GM12878 (cell line): ENCODE data around the gene CDPF1. TPM values are rescaled to one million over a fixed set of nuclear protein-coding genes. Genes with fewer than 3 reads are reported as not detected.

Source experiments
- ATF7 ChIP-seq: fragments of 450-650 bp; IDR thresholded peaks from 2 replicates; pipeline ENCODE4 v1.6.1; 2016; ENCODE audit warnings: low read depth, mild to moderate bottlenecking
- BHLHE40 ChIP-seq, 2 experiments: fragments of 450-650 bp in 1 of 2; IDR thresholded peaks; 2 replicates each; pipeline ENCODE4 v1.6.1; 2011 to 2017; ENCODE audit warnings: low read depth in 2 of 2, borderline replicate concordance in 1 of 2, improper control_type of control experiment in 1 of 2, low read length in 1 of 2, mild to moderate bottlenecking in 1 of 2
- CBFB ChIP-seq: IDR thresholded peaks from 2 replicates; pipeline ENCODE4 v1.6.1; 2016; ENCODE audit warnings: antibody characterized with exemption, low read depth
- CREM ChIP-seq: IDR thresholded peaks from 2 replicates; pipeline ENCODE4 v1.6.1; 2014; ENCODE audit warnings: antibody characterized with exemption, low read depth
- CUX1 ChIP-seq: IDR thresholded peaks from 2 replicates; pipeline ENCODE4 v1.6.1; 2012; ENCODE audit warnings: improper control_type of control experiment, low read depth, low read length; ENCODE audit not compliant: insufficient replicate concordance
- DPF2 ChIP-seq: fragments of 450-650 bp; IDR thresholded peaks from 2 replicates; pipeline ENCODE4 v1.6.1; 2017; ENCODE audit warnings: mild to moderate bottlenecking
- ESRRA ChIP-seq: IDR thresholded peaks from 2 replicates; pipeline ENCODE4 v1.6.1; 2012; ENCODE audit warnings: mild to moderate bottlenecking, low read length, improper control_type of control experiment
- FOXK2 ChIP-seq: fragments of 450-650 bp; IDR thresholded peaks from 2 replicates; pipeline ENCODE4 v1.6.1; 2017; ENCODE audit warnings: mild to moderate bottlenecking, moderate library complexity
- GABPA ChIP-seq: IDR thresholded peaks from 2 replicates; pipeline ENCODE4 v1.6.1; 2014; ENCODE audit warnings: antibody characterized with exemption, low read depth, mild to moderate bottlenecking, inconsistent platforms
- HCFC1 ChIP-seq: fragments of 150-350 bp; IDR thresholded peaks from 2 replicates; pipeline ENCODE4 v1.6.1; 2014; ENCODE audit warnings: low read length
- HDAC6 ChIP-seq: fragments of 200-600 bp; sonication (generic); IDR thresholded peaks from one replicate; pipeline ENCODE4 v1.8.0; 2017; ENCODE audit warnings: antibody characterized with exemption; ENCODE audit not compliant: unreplicated experiment
- IRF4 ChIP-seq: IDR thresholded peaks from 2 replicates; pipeline ENCODE4 v1.6.1; 2011; ENCODE audit warnings: low read depth, low read length
- MAX ChIP-seq: IDR thresholded peaks from 2 replicates; pipeline ENCODE4 v1.6.1; 2012; ENCODE audit warnings: low read depth, low read length, improper control_type of control experiment
- MXI1 ChIP-seq: fragments of 150-350 bp; IDR thresholded peaks from 2 replicates; pipeline ENCODE4 v1.6.1; 2011; ENCODE audit warnings: low read depth, mild to moderate bottlenecking, inconsistent platforms, low read length, improper control_type of control experiment
- PKNOX1 ChIP-seq: fragments of 450-650 bp; IDR thresholded peaks from 2 replicates; pipeline ENCODE4 v1.6.1; 2016; ENCODE audit warnings: mild to moderate bottlenecking
- RAD21 ChIP-seq: IDR thresholded peaks from 2 replicates; pipeline ENCODE4 v1.6.1; 2011; ENCODE audit warnings: mild to moderate bottlenecking, low read depth, low read length, moderate library complexity; ENCODE audit not compliant: insufficient read depth
- RBBP5 ChIP-seq: fragments of 200-600 bp; sonication (generic); conservative IDR thresholded peaks from 2 replicates; pipeline ENCODE4 v1.6.1; 2016
- RCOR1 ChIP-seq: conservative IDR thresholded peaks from 2 replicates; pipeline ENCODE4 v1.6.1; 2012; ENCODE audit warnings: low read depth, low read length, improper control_type of control experiment
- RELA ChIP-seq: fragments of 450-650 bp; IDR thresholded peaks from 2 replicates; pipeline ENCODE4 v1.8.0; 2014; ENCODE audit warnings: borderline replicate concordance; ENCODE audit not compliant: partially characterized antibody
- REST ChIP-seq: IDR thresholded peaks from 2 replicates; pipeline ENCODE4 v1.6.1; 2012; ENCODE audit warnings: mild to moderate bottlenecking, low read depth, low read length
- SREBF2 ChIP-seq: IDR thresholded peaks from 2 replicates; pipeline ENCODE4 v1.6.1; 2012; ENCODE audit warnings: mild to moderate bottlenecking, low read length
- STAT1 ChIP-seq: fragments of 450-650 bp; conservative IDR thresholded peaks from 2 replicates; pipeline ENCODE4 v1.6.1; 2014; ENCODE audit warnings: antibody characterized with exemption, mild to moderate bottlenecking
- polyA plus RNA-seq, 11 experiments: library from polyadenylated mRNA; depleted of rRNA in 4 of 11; unstranded in 6 of 11; stranded (reverse) in 5 of 11; fragments of >200 nt; fragmentation: Nextera tagmentation in 4 of 11; fragmentation: Illumina TruSeq in 1 of 11; extraction: Ambion mirVana in 4 of 11; extraction: Trizol in 1 of 11; gene quantifications; 1 replicate in 1 of 11; 2 replicates in 10 of 11; pipeline versions ENCODE4 v1.2.1 to v1.2.3, GENCODE V29; 2011 to 2016; ENCODE audit warnings: inconsistent platforms in 2 of 11, missing spikeins in 2 of 11, low read depth in 1 of 11
- total RNA-seq, 4 experiments: library from RNA; depleted of rRNA in 3 of 4; stranded (reverse); fragments of >200 nt in 3 of 4; fragmentation: Illumina TruSeq in 1 of 4; extraction: Trizol in 1 of 4; gene quantifications; 2 replicates each; pipeline versions ENCODE4 v1.2.1 to v1.2.3, GENCODE V29; 2013 to 2021

The CDPF1 gene
- total and polyA plus RNA-seq, 10 of the 15 experiments (the other 5 are each of a cell fraction or from before 2014, with no cell fraction given): 1.0 to 22.4 (median 7.9) TPM

GRCh38 chr22:46250035-46250782 is at the start of gene CDPF1 (continued):
- TF ChIP-seq REST (no peak), STAT1 (no peak), CBFB (0 out of 2 replicates have a peak, but pooled peaks have one; percentile 61), RCOR1 (no peak), DPF2 (peak; percentile 50; the same call in 1 of the 2 replicates), RELA (peak; percentile 72), CUX1 (no peak), HCFC1 (peak; percentile 17; the same call in 1 of the 2 replicates), ATF7 (no peak), CREM (0 out of 2 replicates have a peak, but pooled peaks have one; percentile 6), MXI1 (peak; percentile 59), FOXK2 (no peak), IRF4 (no peak), HDAC6 (no peak), MAX (peak; percentile 68), BHLHE40 (IDR thresholded peaks at IDR 0.05; ENCODE audit: borderline replicate concordance in 1 of 2, low read depth in 2 of 2, low read length in 1 of 2) (peak; percentile 18 to 68; a peak in 2 of 4 replicates), GABPA (peak; percentile 77), SREBF2 (no peak), PKNOX1 (peak; percentile 50), RAD21 (peak; percentile 2; the same call in 1 of the 2 replicates), ESRRA (no peak), RBBP5 (no peak)
